ENCODE data around the gene ING3. TPM values are rescaled to one million over a fixed set of nuclear protein-coding genes. Genes with fewer than 3 reads are reported as not detected.
"Not testable (repeated sequence)": the region's sequence is repeated elsewhere in the genome, so short reads cannot be mapped to it uniquely, and the experiment has no call there.

The ING3 gene
- total RNA-seq, 2 donors from 2014 or later = 13.8 to 17.2 TPM

GRCh38 chr7:120996333-120996987 is 45.9 kb downstream of the ING3 start:
- intact Hi-C loops (cut with DNase I) = no loop called here
- no peak for DNase-seq (ENCODE audit: low spot score)

- no peak for DNase-seq (ENCODE audit: low spot score)
- intact Hi-C loops (cut with DNase I) = no loop called here
These were observed 46.4 kb downstream of the ING3 start for GRCh38 chr7:120996988-120997345.

- intact Hi-C loops (cut with DNase I) = no loop called here
- no peak for DNase-seq (ENCODE audit: low spot score)
These were observed 47.4 kb downstream of the ING3 start for GRCh38 chr7:120997882-120998474.

GRCh38 chr7:120998520-120998919 is 47.9 kb downstream of the ING3 start:
- DNase-seq (ENCODE audit: low spot score) = no peak
- intact Hi-C loops (cut with DNase I) = no loop called here

GRCh38 chr7:120998996-120999565 is 48.5 kb downstream of the ING3 start:
- DNase-seq (ENCODE audit: low spot score) = no peak
- intact Hi-C loops (cut with DNase I) = no loop called here

- intact Hi-C loops (cut with DNase I) = no loop called here
- no peak for DNase-seq (ENCODE audit: low spot score)
These were observed 49.8 kb downstream of the ING3 start for GRCh38 chr7:121000081-121000983.

GRCh38 chr7:121001234-121001906 is 50.8 kb downstream of the ING3 start:
- intact Hi-C loops (cut with DNase I) = no loop called here
- DNase-seq (ENCODE audit: low spot score) = no peak

GRCh38 chr7:121002048-121002756 is 51.6 kb downstream of the ING3 start:
- intact Hi-C loops (cut with DNase I) = no loop called here
- DNase-seq (ENCODE audit: low spot score) = no peak

- DNase-seq (ENCODE audit: low spot score) = no peak
- intact Hi-C loops (cut with DNase I) = no loop called here
These were observed 52.2 kb downstream of the ING3 start for GRCh38 chr7:121002757-121003200.

- intact Hi-C loops (cut with DNase I) = no loop called here
- DNase-seq (ENCODE audit: low spot score) = no peak
These were observed 53.6 kb downstream of the ING3 start for GRCh38 chr7:121003986-121004685.

- intact Hi-C loops (cut with DNase I) = not testable (repeated sequence)
These were observed 54.5 kb downstream of the ING3 start for GRCh38 chr7:121005058-121005457.

GRCh38 chr7:121005996-121006584 is 55.5 kb downstream of the ING3 start:
- no peak for DNase-seq (ENCODE audit: low spot score)
- intact Hi-C loops (cut with DNase I) = no loop called here

More at GRCh38 chr7:121005058-121005457, 54.5 kb downstream of the ING3 start:
- not testable (repeated sequence) for DNase-seq (ENCODE audit: low spot score)

GRCh38 chr7:121006711-121007315 is 56.2 kb downstream of the ING3 start:
- DNase-seq (ENCODE audit: low spot score) = no peak
- intact Hi-C loops (cut with DNase I) = loop anchor here in 1 of 2 donors (1.0 kb wide), 1 partner anchor 17 kb away; no protein-coding TSS in a partner anchor

GRCh38 chr7:121008816-121009215 is 58.2 kb downstream of the ING3 start:
- intact Hi-C loops (cut with DNase I) = no loop called here

GRCh38 chr7:121011401-121011800 is 60.8 kb downstream of the ING3 start:
- intact Hi-C loops (cut with DNase I) = no loop called here
- no peak for DNase-seq (ENCODE audit: low spot score)

More at GRCh38 chr7:121008816-121009215, 58.2 kb downstream of the ING3 start:
- no peak for DNase-seq (ENCODE audit: low spot score)

GRCh38 chr7:121012170-121012874 is 61.7 kb downstream of the ING3 start:
- no peak for DNase-seq (ENCODE audit: low spot score)
- intact Hi-C loops (cut with DNase I) = no loop called here

- intact Hi-C loops (cut with DNase I) = no loop called here
These were observed 62.3 kb downstream of the ING3 start for GRCh38 chr7:121012919-121013318.

More at GRCh38 chr7:121012919-121013318, 62.3 kb downstream of the ING3 start:
- DNase-seq (ENCODE audit: low spot score) = no peak
